Measurements from ENCODE around the gene RPUSD3.
"Not testable (repeated sequence)": the region's sequence is repeated elsewhere in the genome, so short reads cannot be mapped to it uniquely, and the experiment has no call there.

Gene RPUSD3

GRCh38 chr3:9859530-9860025 lies 15.8 kb upstream of the RPUSD3 start:
- no peaks in the 10 kb centered on the region for H3K36me3 ChIP-seq (ENCODE audit: control insufficient read depth in 5 of 5, insufficient read depth in 5 of 5, low read length in 5 of 5)
- peaks cover 0 to 44% (median 38%) of the 10 kb centered on the region in 5 donors for H3K4me1 ChIP-seq (ENCODE audit: control insufficient read depth in 5 of 5, insufficient read depth in 5 of 5, low read length in 5 of 5)
- no peaks in the 10 kb centered on the region for H3K9me3 ChIP-seq (ENCODE audit: control insufficient read depth in 5 of 5, low read length in 5 of 5)
- no peak overlapping the region for H3K27ac ChIP-seq (ENCODE audit: low read depth, low read length)
- no peak overlapping the region for H3K4me3 ChIP-seq (ENCODE audit: low read depth in 1 of 5, low read length in 5 of 5)
- H3K27me3 ChIP-seq (ENCODE audit: control insufficient read depth in 5 of 5, insufficient read depth in 4 of 5, low read length in 5 of 5): no peaks in the 10 kb centered on the region
- no peak overlapping the region for H3K9ac ChIP-seq (ENCODE audit: low read length in 5 of 5)

- H3K9me3 ChIP-seq (ENCODE audit: control insufficient read depth in 5 of 5, low read length in 5 of 5): no peaks in the 10 kb centered on the region
- no peak overlapping the region for H3K27ac ChIP-seq (ENCODE audit: low read depth, low read length)
- no peak overlapping the region for H3K9ac ChIP-seq (ENCODE audit: low read length in 5 of 5)
- H3K36me3 ChIP-seq (ENCODE audit: control insufficient read depth in 5 of 5, insufficient read depth in 5 of 5, low read length in 5 of 5): no peaks in the 10 kb centered on the region
- no peaks in the 10 kb centered on the region for H3K27me3 ChIP-seq (ENCODE audit: control insufficient read depth in 5 of 5, insufficient read depth in 4 of 5, low read length in 5 of 5)
- H3K4me3 ChIP-seq (ENCODE audit: low read depth in 1 of 5, low read length in 5 of 5): no peak overlapping the region
- peaks cover 0 to 18% (median 3%) of the 10 kb centered on the region in 5 donors for H3K4me1 ChIP-seq (ENCODE audit: control insufficient read depth in 5 of 5, insufficient read depth in 5 of 5, low read length in 5 of 5)
Observed at GRCh38 chr3:9855594-9855993, 11.8 kb upstream of the RPUSD3 start.

- not testable (repeated sequence) for H3K36me3 ChIP-seq (ENCODE audit: control insufficient read depth in 5 of 5, insufficient read depth in 5 of 5, low read length in 5 of 5); H3K9me3 ChIP-seq (ENCODE audit: control insufficient read depth in 5 of 5, low read length in 5 of 5); H3K4me3 ChIP-seq (ENCODE audit: low read depth in 1 of 5, low read length in 5 of 5); H3K27me3 ChIP-seq (ENCODE audit: control insufficient read depth in 5 of 5, insufficient read depth in 4 of 5, low read length in 5 of 5); H3K9ac ChIP-seq (ENCODE audit: low read length in 5 of 5); H3K27ac ChIP-seq (ENCODE audit: low read depth, low read length)
- peaks cover 0 to 18% (median 3%) of the 10 kb centered on the region in 5 donors for H3K4me1 ChIP-seq (ENCODE audit: control insufficient read depth in 5 of 5, insufficient read depth in 5 of 5, low read length in 5 of 5)
Observed at GRCh38 chr3:9854291-9854940, 10.6 kb upstream of the RPUSD3 start.

GRCh38 chr3:9852528-9852927 lies 8.7 kb upstream of the RPUSD3 start:
- H3K27me3 ChIP-seq (ENCODE audit: control insufficient read depth in 5 of 5, insufficient read depth in 4 of 5, low read length in 5 of 5): no peaks in the 10 kb centered on the region
- no peak overlapping the region for H3K27ac ChIP-seq (ENCODE audit: low read depth, low read length)
- no peak overlapping the region for H3K4me3 ChIP-seq (ENCODE audit: low read depth in 1 of 5, low read length in 5 of 5)
- H3K9ac ChIP-seq (ENCODE audit: low read length in 5 of 5): no peak overlapping the region
- no peaks in the 10 kb centered on the region for H3K36me3 ChIP-seq (ENCODE audit: control insufficient read depth in 5 of 5, insufficient read depth in 5 of 5, low read length in 5 of 5)
- H3K9me3 ChIP-seq (ENCODE audit: control insufficient read depth in 5 of 5, low read length in 5 of 5): no peaks in the 10 kb centered on the region
- peaks cover 0 to 14% (median 2%) of the 10 kb centered on the region in 5 donors for H3K4me1 ChIP-seq (ENCODE audit: control insufficient read depth in 5 of 5, insufficient read depth in 5 of 5, low read length in 5 of 5)

- not testable (repeated sequence) for H3K27ac ChIP-seq (ENCODE audit: low read depth, low read length); H3K27me3 ChIP-seq (ENCODE audit: control insufficient read depth in 5 of 5, insufficient read depth in 4 of 5, low read length in 5 of 5); H3K9ac ChIP-seq (ENCODE audit: low read length in 5 of 5); H3K36me3 ChIP-seq (ENCODE audit: control insufficient read depth in 5 of 5, insufficient read depth in 5 of 5, low read length in 5 of 5); H3K9me3 ChIP-seq (ENCODE audit: control insufficient read depth in 5 of 5, low read length in 5 of 5); H3K4me3 ChIP-seq (ENCODE audit: low read depth in 1 of 5, low read length in 5 of 5)
- H3K4me1 ChIP-seq (ENCODE audit: control insufficient read depth in 5 of 5, insufficient read depth in 5 of 5, low read length in 5 of 5): peaks cover 0 to 14% (median 2%) of the 10 kb centered on the region in 5 donors
Observed at GRCh38 chr3:9851926-9852325, 8.1 kb upstream of the RPUSD3 start.

GRCh38 chr3:9851383-9851782 lies 7.6 kb upstream of the RPUSD3 start:
- H3K9me3 ChIP-seq (ENCODE audit: control insufficient read depth in 5 of 5, low read length in 5 of 5); H3K4me3 ChIP-seq (ENCODE audit: low read depth in 1 of 5, low read length in 5 of 5); H3K36me3 ChIP-seq (ENCODE audit: control insufficient read depth in 5 of 5, insufficient read depth in 5 of 5, low read length in 5 of 5); H3K9ac ChIP-seq (ENCODE audit: low read length in 5 of 5); H3K27me3 ChIP-seq (ENCODE audit: control insufficient read depth in 5 of 5, insufficient read depth in 4 of 5, low read length in 5 of 5); H3K27ac ChIP-seq (ENCODE audit: low read depth, low read length): not testable (repeated sequence)
- peaks cover 0 to 14% (median 2%) of the 10 kb centered on the region in 5 donors for H3K4me1 ChIP-seq (ENCODE audit: control insufficient read depth in 5 of 5, insufficient read depth in 5 of 5, low read length in 5 of 5)

GRCh38 chr3:9848860-9849259 lies 5.1 kb upstream of the RPUSD3 start:
- not testable (repeated sequence) for H3K36me3 ChIP-seq (ENCODE audit: control insufficient read depth in 5 of 5, insufficient read depth in 5 of 5, low read length in 5 of 5); H3K27me3 ChIP-seq (ENCODE audit: control insufficient read depth in 5 of 5, insufficient read depth in 4 of 5, low read length in 5 of 5); H3K9me3 ChIP-seq (ENCODE audit: control insufficient read depth in 5 of 5, low read length in 5 of 5); H3K9ac ChIP-seq (ENCODE audit: low read length in 5 of 5); H3K27ac ChIP-seq (ENCODE audit: low read depth, low read length); H3K4me3 ChIP-seq (ENCODE audit: low read depth in 1 of 5, low read length in 5 of 5)
- H3K4me1 ChIP-seq (ENCODE audit: control insufficient read depth in 5 of 5, insufficient read depth in 5 of 5, low read length in 5 of 5): peaks cover 2 to 19% (median 6%) of the 10 kb centered on the region in 5 donors

- H3K27me3 ChIP-seq (ENCODE audit: control insufficient read depth in 5 of 5, insufficient read depth in 4 of 5, low read length in 5 of 5); H3K9ac ChIP-seq (ENCODE audit: low read length in 5 of 5); H3K9me3 ChIP-seq (ENCODE audit: control insufficient read depth in 5 of 5, low read length in 5 of 5); H3K27ac ChIP-seq (ENCODE audit: low read depth, low read length); H3K36me3 ChIP-seq (ENCODE audit: control insufficient read depth in 5 of 5, insufficient read depth in 5 of 5, low read length in 5 of 5); H3K4me3 ChIP-seq (ENCODE audit: low read depth in 1 of 5, low read length in 5 of 5): not testable (repeated sequence)
- peaks cover 2 to 26% (median 15%) of the 10 kb centered on the region in 5 donors for H3K4me1 ChIP-seq (ENCODE audit: control insufficient read depth in 5 of 5, insufficient read depth in 5 of 5, low read length in 5 of 5)
Observed at GRCh38 chr3:9847870-9848269, 4.1 kb upstream of the RPUSD3 start.

GRCh38 chr3:9846931-9847488 lies 3.2 kb upstream of the RPUSD3 start:
- no peak overlapping the region for H3K9ac ChIP-seq (ENCODE audit: low read length in 5 of 5)
- peaks cover 0 to 25% (median 19%) of the 10 kb centered on the region in 5 donors for H3K4me1 ChIP-seq (ENCODE audit: control insufficient read depth in 5 of 5, insufficient read depth in 5 of 5, low read length in 5 of 5)
- no peaks in the 10 kb centered on the region for H3K9me3 ChIP-seq (ENCODE audit: control insufficient read depth in 5 of 5, low read length in 5 of 5)
- no peaks in the 10 kb centered on the region for H3K27me3 ChIP-seq (ENCODE audit: control insufficient read depth in 5 of 5, insufficient read depth in 4 of 5, low read length in 5 of 5)
- H3K4me3 ChIP-seq (ENCODE audit: low read depth in 1 of 5, low read length in 5 of 5): no peak overlapping the region
- H3K36me3 ChIP-seq (ENCODE audit: control insufficient read depth in 5 of 5, insufficient read depth in 5 of 5, low read length in 5 of 5): peaks cover 0 to 1% (median 0%) of the 10 kb centered on the region in 5 donors
- no peak overlapping the region for H3K27ac ChIP-seq (ENCODE audit: low read depth, low read length)

- Histone ChIP-seq H3K36me3 (ENCODE audit: control insufficient read depth in 5 of 5, insufficient read depth in 5 of 5, low read length in 5 of 5) (peaks cover 0 to 9% (median 6%) of the 10 kb centered on the region in 5 donors), H3K27me3 (ENCODE audit: control insufficient read depth in 5 of 5, insufficient read depth in 4 of 5, low read length in 5 of 5) (no peaks in the 10 kb centered on the region), H3K4me3 (ENCODE audit: low read depth in 1 of 5, low read length in 5 of 5) (no peak overlapping the region), H3K9ac (ENCODE audit: low read length in 5 of 5) (no peak overlapping the region), H3K27ac (ENCODE audit: low read depth, low read length) (no peak overlapping the region), H3K4me1 (ENCODE audit: control insufficient read depth in 5 of 5, insufficient read depth in 5 of 5, low read length in 5 of 5) (peaks cover 0 to 25% (median 19%) of the 10 kb centered on the region in 5 donors), H3K9me3 (ENCODE audit: control insufficient read depth in 5 of 5, low read length in 5 of 5) (no peaks in the 10 kb centered on the region)
Observed at GRCh38 chr3:9846231-9846630, 2.4 kb upstream of the RPUSD3 start.
